ENCODE measurements around the gene ROS1.

ROS1 gene

GRCh38 chr6:117464700-117465099, 39.0 kb upstream of the ROS1 start:
- peaks cover 0 to 10% of the 10 kb centered on the region in 2 experiments for H3K4me1 ChIP-seq (ENCODE audit: control insufficient read depth in 1 of 2, insufficient read depth in 2 of 2, low read length in 2 of 2)
- no peak overlapping the region for H3K23ac ChIP-seq (ENCODE audit: low read length)
- no peak overlapping the region for H3K4me2 ChIP-seq (ENCODE audit: low read length)
- H3K4me3 ChIP-seq (ENCODE audit: low read depth, low read length): no peak overlapping the region
- no peak for DNase-seq
- H2AFZ ChIP-seq (ENCODE audit: insufficient read depth, low read length, poor library complexity): no peak overlapping the region
- H2BK12ac ChIP-seq (ENCODE audit: low read length): peak overlapping the region; percentile 93
- H3K79me2 ChIP-seq (ENCODE audit: control insufficient read depth, insufficient read depth, low read length, poor library complexity): no peaks in the 10 kb centered on the region
- no CpG with 5 or more reads among the region's 2 CpGs for WGBS (ENCODE audit: extremely low coverage, insufficient coverage, insufficient read length)
- peak overlapping the region; percentile 39 for H4K91ac ChIP-seq (ENCODE audit: low read depth, low read length)
- H3K79me1 ChIP-seq (ENCODE audit: low read length): peaks cover 8% of the 10 kb centered on the region
- no peaks in the 10 kb centered on the region for H3K36me3 ChIP-seq (ENCODE audit: control insufficient read depth in 1 of 2, insufficient read depth in 2 of 2, low read length in 2 of 2)
- no peaks in the 10 kb centered on the region for H3K9me3 ChIP-seq (ENCODE audit: insufficient read depth, low read depth, low read length)
- no peak overlapping the region for H3K9ac ChIP-seq (ENCODE audit: low read length)
- peak overlapping the region; percentile 72 for H2BK120ac ChIP-seq (ENCODE audit: insufficient read depth, low read length, poor library complexity)
- H4K8ac ChIP-seq (ENCODE audit: low read depth, low read length): no peak overlapping the region
- no peak overlapping the region for H3K4ac ChIP-seq (ENCODE audit: low read depth, low read length)
- no peak overlapping the region for H2AK5ac ChIP-seq (ENCODE audit: low read length)
- H3K14ac ChIP-seq (ENCODE audit: low read length): no peak overlapping the region
- H3K27me3 ChIP-seq (ENCODE audit: insufficient read depth, low read length): no peaks in the 10 kb centered on the region
- H3K27ac ChIP-seq (ENCODE audit: low read depth, low read length): no peak overlapping the region
- peak overlapping the region; percentile 21 for H2BK5ac ChIP-seq (ENCODE audit: low read depth, low read length, poor library complexity)
- no peak overlapping the region for H4K12ac ChIP-seq (ENCODE audit: low read depth, low read length)
- no peak overlapping the region for H3K18ac ChIP-seq (ENCODE audit: low read length)

GRCh38 chr6:117463762-117464665, 38.3 kb upstream of the ROS1 start:
- H4K8ac ChIP-seq (ENCODE audit: low read depth, low read length): peak overlapping the region; percentile 3
- H4K91ac ChIP-seq (ENCODE audit: low read depth, low read length): peak overlapping the region; percentile 41
- H3K18ac ChIP-seq (ENCODE audit: low read length): no peak overlapping the region
- no peak for DNase-seq
- no peak overlapping the region for H4K12ac ChIP-seq (ENCODE audit: low read depth, low read length)
- no peak overlapping the region for H3K23ac ChIP-seq (ENCODE audit: low read length)
- peaks cover 8% of the 10 kb centered on the region for H3K79me1 ChIP-seq (ENCODE audit: low read length)
- peak overlapping the region; percentile 3 for H3K14ac ChIP-seq (ENCODE audit: low read length)
- H2AK5ac ChIP-seq (ENCODE audit: low read length): no peak overlapping the region
- peak overlapping the region; percentile 26 for H2BK120ac ChIP-seq (ENCODE audit: insufficient read depth, low read length, poor library complexity)
- peaks cover 0 to 12% of the 10 kb centered on the region in 2 experiments for H3K4me1 ChIP-seq (ENCODE audit: control insufficient read depth in 1 of 2, insufficient read depth in 2 of 2, low read length in 2 of 2)
- peak overlapping the region; percentile 8 for H2BK5ac ChIP-seq (ENCODE audit: low read depth, low read length, poor library complexity)
- H3K27ac ChIP-seq (ENCODE audit: low read depth, low read length): peak overlapping the region; percentile 63
- H3K4ac ChIP-seq (ENCODE audit: low read depth, low read length): no peak overlapping the region
- H3K9me3 ChIP-seq (ENCODE audit: insufficient read depth, low read depth, low read length): no peaks in the 10 kb centered on the region
- no CpG with 5 or more reads among the region's 4 CpGs for WGBS (ENCODE audit: extremely low coverage, insufficient coverage, insufficient read length)
- no peak overlapping the region for H3K4me3 ChIP-seq (ENCODE audit: low read depth, low read length)
- no peaks in the 10 kb centered on the region for H3K27me3 ChIP-seq (ENCODE audit: insufficient read depth, low read length)
- H2AFZ ChIP-seq (ENCODE audit: insufficient read depth, low read length, poor library complexity): peak overlapping the region; percentile 4
- no peaks in the 10 kb centered on the region for H3K79me2 ChIP-seq (ENCODE audit: control insufficient read depth, insufficient read depth, low read length, poor library complexity)
- peak overlapping the region; percentile 8 for H3K4me2 ChIP-seq (ENCODE audit: low read length)
- no peaks in the 10 kb centered on the region for H3K36me3 ChIP-seq (ENCODE audit: control insufficient read depth in 1 of 2, insufficient read depth in 2 of 2, low read length in 2 of 2)
- H3K9ac ChIP-seq (ENCODE audit: low read length): peak overlapping the region; percentile 7
- peak overlapping the region; percentile 19 for H2BK12ac ChIP-seq (ENCODE audit: low read length)

- Histone ChIP-seq H3K79me2 (ENCODE audit: control insufficient read depth, insufficient read depth, low read length, poor library complexity) (no peaks in the 10 kb centered on the region), H3K18ac (ENCODE audit: low read length) (no peak overlapping the region), H3K23ac (ENCODE audit: low read length) (no peak overlapping the region), H3K9me3 (ENCODE audit: insufficient read depth, low read depth, low read length) (no peaks in the 10 kb centered on the region), H3K9ac (ENCODE audit: low read length) (no peak overlapping the region), H3K4me2 (ENCODE audit: low read length) (no peak overlapping the region), H3K14ac (ENCODE audit: low read length) (no peak overlapping the region), H2BK5ac (ENCODE audit: low read depth, low read length, poor library complexity) (no peak overlapping the region), H2BK12ac (ENCODE audit: low read length) (no peak overlapping the region), H3K4me1 (ENCODE audit: control insufficient read depth in 1 of 2, insufficient read depth in 2 of 2, low read length in 2 of 2) (peaks cover 0 to 6% of the 10 kb centered on the region in 2 experiments), H3K36me3 (ENCODE audit: control insufficient read depth in 1 of 2, insufficient read depth in 2 of 2, low read length in 2 of 2) (no peaks in the 10 kb centered on the region), H2BK120ac (ENCODE audit: insufficient read depth, low read length, poor library complexity) (no peak overlapping the region), H3K4ac (ENCODE audit: low read depth, low read length) (no peak overlapping the region), H4K8ac (ENCODE audit: low read depth, low read length) (no peak overlapping the region), H3K27me3 (ENCODE audit: insufficient read depth, low read length) (no peaks in the 10 kb centered on the region), H2AK5ac (ENCODE audit: low read length) (no peak overlapping the region), H4K91ac (ENCODE audit: low read depth, low read length) (no peak overlapping the region), H3K27ac (ENCODE audit: low read depth, low read length) (peak overlapping the region; percentile 33), H2AFZ (ENCODE audit: insufficient read depth, low read length, poor library complexity) (no peak overlapping the region), H4K12ac (ENCODE audit: low read depth, low read length) (no peak overlapping the region), H3K4me3 (ENCODE audit: low read depth, low read length) (no peak overlapping the region), H3K79me1 (ENCODE audit: low read length) (peaks cover 4% of the 10 kb centered on the region)
- no CpG with 5 or more reads among the region's 2 CpGs for WGBS (ENCODE audit: extremely low coverage, insufficient coverage, insufficient read length)
- no peak for DNase-seq
Observed at GRCh38 chr6:117459204-117459944, 33.6 kb upstream of the ROS1 start.

- Histone ChIP-seq H3K9me3 (ENCODE audit: insufficient read depth, low read depth, low read length) (no peaks in the 10 kb centered on the region), H2AK5ac (ENCODE audit: low read length) (no peak overlapping the region), H2AFZ (ENCODE audit: insufficient read depth, low read length, poor library complexity) (no peak overlapping the region), H4K91ac (ENCODE audit: low read depth, low read length) (peak overlapping the region; percentile 43), H3K79me1 (ENCODE audit: low read length) (peaks cover 3% of the 10 kb centered on the region), H3K23ac (ENCODE audit: low read length) (no peak overlapping the region), H4K8ac (ENCODE audit: low read depth, low read length) (no peak overlapping the region), H4K12ac (ENCODE audit: low read depth, low read length) (no peak overlapping the region), H3K27ac (ENCODE audit: low read depth, low read length) (no peak overlapping the region), H3K4ac (ENCODE audit: low read depth, low read length) (no peak overlapping the region), H3K9ac (ENCODE audit: low read length) (no peak overlapping the region), H3K27me3 (ENCODE audit: insufficient read depth, low read length) (no peaks in the 10 kb centered on the region), H2BK12ac (ENCODE audit: low read length) (no peak overlapping the region), H3K4me2 (ENCODE audit: low read length) (no peak overlapping the region), H2BK120ac (ENCODE audit: insufficient read depth, low read length, poor library complexity) (no peak overlapping the region), H3K4me1 (ENCODE audit: control insufficient read depth in 1 of 2, insufficient read depth in 2 of 2, low read length in 2 of 2) (peaks cover 0 to 2% of the 10 kb centered on the region in 2 experiments), H2BK5ac (ENCODE audit: low read depth, low read length, poor library complexity) (no peak overlapping the region), H3K18ac (ENCODE audit: low read length) (no peak overlapping the region), H3K4me3 (ENCODE audit: low read depth, low read length) (no peak overlapping the region), H3K36me3 (ENCODE audit: control insufficient read depth in 1 of 2, insufficient read depth in 2 of 2, low read length in 2 of 2) (no peaks in the 10 kb centered on the region), H3K79me2 (ENCODE audit: control insufficient read depth, insufficient read depth, low read length, poor library complexity) (no peaks in the 10 kb centered on the region), H3K14ac (ENCODE audit: low read length) (no peak overlapping the region)
- DNase-seq: no peak
- WGBS (ENCODE audit: extremely low coverage, insufficient coverage, insufficient read length): no CpG with 5 or more reads among the region's 5 CpGs
Observed at GRCh38 chr6:117456998-117457397, 31.3 kb upstream of the ROS1 start.

Data from trophoblast cell (in vitro differentiated cells and primary cell).